Neural cell (in vitro differentiated cells): ENCODE data around the gene AFDN. TPM values are rescaled to one million over a fixed set of nuclear protein-coding genes. Genes with fewer than 3 reads are reported as not detected.

Source experiments
- H2AFZ ChIP-seq: fragments of 200-600, 300-800 bp; sonication (generic), shearing (Covaris generic); 2 replicates; pipeline ENCODE4 v1.6.0; 2014; ENCODE audit warnings: low read depth, mild to moderate bottlenecking, antibody characterized with exemption, low read length, moderate library complexity
- H3F3A ChIP-seq: fragments of 200-600 bp; shearing (Covaris generic); 2 replicates; pipeline ENCODE4 v1.6.1; 2016; ENCODE audit warnings: mild to moderate bottlenecking, moderate library complexity, mixed read lengths, antibody characterized with exemption, low read length; ENCODE audit not compliant: insufficient read depth, poor library complexity, severe bottlenecking
- H3K27ac ChIP-seq: fragments of 200-600, 300-800 bp; sonication (generic), shearing (Covaris generic); 2 replicates; pipeline ENCODE4 v1.5.1; 2014; ENCODE audit warnings: mild to moderate bottlenecking, low read length, moderate library complexity
- H3K27me3 ChIP-seq: fragments of 300-800, 200-600 bp; sonication (generic), shearing (Covaris generic); 2 replicates; pipeline ENCODE4 v1.6.0; 2014; ENCODE audit warnings: mild to moderate bottlenecking, low read depth, low read length, moderate library complexity; ENCODE audit not compliant: insufficient read depth
- H3K36me3 ChIP-seq: fragments of 300-800, 200-600 bp; sonication (generic), shearing (Covaris generic); 2 replicates; pipeline ENCODE4 v1.5.1; 2014; ENCODE audit warnings: mild to moderate bottlenecking, antibody characterized with exemption, low read length, moderate library complexity; ENCODE audit not compliant: insufficient read depth
- H3K4me2 ChIP-seq: fragments of 300-800, 200-600 bp; sonication (generic), shearing (Covaris generic); 2 replicates; pipeline ENCODE4 v1.6.0; 2014; ENCODE audit warnings: mild to moderate bottlenecking, low read length
- H3K4me3 ChIP-seq: fragments of 300-800, 200-600 bp; sonication (generic), shearing (Covaris generic); 2 replicates; pipeline ENCODE4 v1.5.1; 2014; ENCODE audit warnings: mild to moderate bottlenecking, low read length, moderate library complexity
- H3K79me2 ChIP-seq: fragments of 200-600 bp; shearing (Covaris generic); replicated peaks from 2 replicates; pipeline ENCODE4 v1.6.0; 2014; ENCODE audit warnings: mild to moderate bottlenecking, low read length, moderate library complexity; ENCODE audit not compliant: insufficient read depth
- H3K9ac ChIP-seq: fragments of 300-800, 200-600 bp; sonication (generic), shearing (Covaris generic); 2 replicates; pipeline ENCODE4 v1.6.1; 2016; ENCODE audit warnings: mild to moderate bottlenecking, low read length, mixed read lengths
- H3K9me2 ChIP-seq: fragments of 200-600 bp; shearing (Covaris generic); 2 replicates; pipeline ENCODE4 v1.6.1; 2016; ENCODE audit warnings: mild to moderate bottlenecking, low read length, mixed read lengths; ENCODE audit not compliant: insufficient read depth
- H3K9me3 ChIP-seq: fragments of 200-600, 300-800 bp; sonication (generic), shearing (Covaris generic); 2 replicates; pipeline ENCODE4 v1.6.1; 2016; ENCODE audit warnings: mild to moderate bottlenecking, mixed run types, low read length, moderate library complexity, mixed read lengths
- H4K20me1 ChIP-seq: fragments of 200-600 bp; shearing (Covaris generic); 2 replicates; pipeline ENCODE4 v1.6.1; 2016; ENCODE audit warnings: mild to moderate bottlenecking, mixed run types; ENCODE audit not compliant: insufficient read depth
- CTCF ChIP-seq: fragments of 450-650 bp; IDR thresholded peaks from 2 replicates; pipeline ENCODE4 v1.5.1; 2014; ENCODE audit warnings: antibody characterized with exemption, mild to moderate bottlenecking, moderate library complexity; ENCODE audit not compliant: poor library complexity, severe bottlenecking
- EP300 ChIP-seq: fragments of 450-650 bp; conservative IDR thresholded peaks from 2 replicates; pipeline ENCODE4 v1.6.1; 2014; ENCODE audit warnings: antibody characterized with exemption, mild to moderate bottlenecking, moderate library complexity; ENCODE audit not compliant: poor library complexity, severe bottlenecking
- EZH2 ChIP-seq: fragments of 200-600, 300-800 bp; shearing (Covaris generic), sonication (generic); IDR thresholded peaks from 2 replicates; pipeline ENCODE4 v1.6.1; 2014; ENCODE audit warnings: antibody characterized with exemption, low read length, borderline replicate concordance, mild to moderate bottlenecking; ENCODE audit not compliant: insufficient read depth, poor library complexity, severe bottlenecking
- MXI1 ChIP-seq: fragments of 450-650 bp; conservative IDR thresholded peaks from 2 replicates; pipeline ENCODE4 v1.6.1; 2014; ENCODE audit warnings: antibody characterized with exemption, mild to moderate bottlenecking; ENCODE audit not compliant: poor library complexity, severe bottlenecking
- POLR2AphosphoS5 ChIP-seq: IDR thresholded peaks from 2 replicates; pipeline ENCODE4 v1.6.1; 2012
- RAD21 ChIP-seq: fragments of 450-650 bp; conservative IDR thresholded peaks from 2 replicates; pipeline ENCODE4 v1.6.1; 2014; ENCODE audit warnings: antibody characterized with exemption, mild to moderate bottlenecking, moderate library complexity
- SMC3 ChIP-seq: fragments of 450-650 bp; conservative IDR thresholded peaks from 2 replicates; pipeline ENCODE4 v1.6.1; 2014; ENCODE audit warnings: antibody characterized with exemption, mild to moderate bottlenecking, moderate library complexity; ENCODE audit not compliant: poor library complexity
- TAF1 ChIP-seq: IDR thresholded peaks from 2 replicates; pipeline ENCODE4 v1.6.1; 2012; ENCODE audit warnings: low read depth
- polyA plus RNA-seq: library from polyadenylated mRNA; depleted of rRNA; stranded (reverse); fragments of >200 nt; gene quantifications from 2 replicates; pipeline ENCODE4 v1.2.3, GENCODE V29; 2014
- TF ChIP-seq, protein P1 (sequence below): IDR thresholded peaks from 2 replicates; pipeline ENCODE4 v1.6.1; 2012; ENCODE audit warnings: borderline replicate concordance

The AFDN gene
- polyA plus RNA-seq, 1 donor from 2014 or later = 193 TPM

- H3K4me2 ChIP-seq = no peak overlapping the region
- no peaks in the 10 kb centered on the region for H4K20me1 ChIP-seq
- peaks cover 100% of the 10 kb centered on the region for H3K79me2 ChIP-seq
Observed at GRCh38 chr6:167856999-167857660, 30.4 kb downstream of the AFDN start.

DNA sequence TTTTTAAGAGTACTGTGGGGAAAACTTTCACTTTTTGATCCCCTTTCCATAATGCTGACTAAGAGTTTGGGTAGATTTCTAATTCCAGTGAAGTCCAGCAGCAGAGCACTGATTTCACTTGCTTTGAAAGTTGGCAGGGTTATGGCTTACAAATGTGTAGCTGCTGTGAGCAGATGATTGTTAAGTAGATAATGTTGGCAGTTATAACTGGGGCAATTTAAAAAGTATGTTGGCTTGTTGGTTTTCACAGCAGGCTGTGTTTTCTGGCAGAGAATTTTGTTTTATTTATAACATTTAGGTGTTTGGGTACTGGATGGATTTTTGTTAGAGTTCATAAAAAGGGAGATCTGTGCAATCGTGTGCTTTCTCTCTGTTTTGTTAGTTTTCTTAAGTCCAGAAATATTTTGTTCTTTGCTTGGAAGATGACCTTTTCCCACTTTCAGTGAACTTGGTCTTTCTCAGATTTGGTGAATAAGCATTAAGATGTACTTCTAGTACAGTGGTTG lies 31.4 kb downstream of the AFDN start:
- H3K36me3 ChIP-seq = no peaks in the 10 kb centered on the region
- H3K9ac ChIP-seq = no peak overlapping the region
- no peaks in the 10 kb centered on the region for H4K20me1 ChIP-seq
- peaks cover 100% of the 10 kb centered on the region for H3K79me2 ChIP-seq
- H3K27ac ChIP-seq = no peak overlapping the region
- H3K27me3 ChIP-seq = no peaks in the 10 kb centered on the region
- no peak overlapping the region for H2AFZ ChIP-seq
- no peaks in the 10 kb centered on the region for H3K9me3 ChIP-seq
- no peaks in the 10 kb centered on the region for H3F3A ChIP-seq
- H3K4me3 ChIP-seq = no peak overlapping the region
- no peak overlapping the region for H3K4me2 ChIP-seq
- no peaks in the 10 kb centered on the region for H3K9me2 ChIP-seq
- no peak for TF ChIP-seq POLR2AphosphoS5
- TF ChIP-seq EZH2 = no peak
- TF ChIP-seq RAD21 = no peak
- TF ChIP-seq, protein P1, sequence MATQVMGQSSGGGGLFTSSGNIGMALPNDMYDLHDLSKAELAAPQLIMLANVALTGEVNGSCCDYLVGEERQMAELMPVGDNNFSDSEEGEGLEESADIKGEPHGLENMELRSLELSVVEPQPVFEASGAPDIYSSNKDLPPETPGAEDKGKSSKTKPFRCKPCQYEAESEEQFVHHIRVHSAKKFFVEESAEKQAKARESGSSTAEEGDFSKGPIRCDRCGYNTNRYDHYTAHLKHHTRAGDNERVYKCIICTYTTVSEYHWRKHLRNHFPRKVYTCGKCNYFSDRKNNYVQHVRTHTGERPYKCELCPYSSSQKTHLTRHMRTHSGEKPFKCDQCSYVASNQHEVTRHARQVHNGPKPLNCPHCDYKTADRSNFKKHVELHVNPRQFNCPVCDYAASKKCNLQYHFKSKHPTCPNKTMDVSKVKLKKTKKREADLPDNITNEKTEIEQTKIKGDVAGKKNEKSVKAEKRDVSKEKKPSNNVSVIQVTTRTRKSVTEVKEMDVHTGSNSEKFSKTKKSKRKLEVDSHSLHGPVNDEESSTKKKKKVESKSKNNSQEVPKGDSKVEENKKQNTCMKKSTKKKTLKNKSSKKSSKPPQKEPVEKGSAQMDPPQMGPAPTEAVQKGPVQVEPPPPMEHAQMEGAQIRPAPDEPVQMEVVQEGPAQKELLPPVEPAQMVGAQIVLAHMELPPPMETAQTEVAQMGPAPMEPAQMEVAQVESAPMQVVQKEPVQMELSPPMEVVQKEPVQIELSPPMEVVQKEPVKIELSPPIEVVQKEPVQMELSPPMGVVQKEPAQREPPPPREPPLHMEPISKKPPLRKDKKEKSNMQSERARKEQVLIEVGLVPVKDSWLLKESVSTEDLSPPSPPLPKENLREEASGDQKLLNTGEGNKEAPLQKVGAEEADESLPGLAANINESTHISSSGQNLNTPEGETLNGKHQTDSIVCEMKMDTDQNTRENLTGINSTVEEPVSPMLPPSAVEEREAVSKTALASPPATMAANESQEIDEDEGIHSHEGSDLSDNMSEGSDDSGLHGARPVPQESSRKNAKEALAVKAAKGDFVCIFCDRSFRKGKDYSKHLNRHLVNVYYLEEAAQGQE = no peak
- TF ChIP-seq SMC3 = no peak
- TF ChIP-seq CTCF = no peak
- no peak for TF ChIP-seq EP300
- TF ChIP-seq TAF1 = no peak

More at GRCh38 chr6:167856999-167857660, 30.4 kb downstream of the AFDN start:
- TF ChIP-seq TAF1 (no peak), EP300 (no peak), EZH2 (no peak), POLR2AphosphoS5 (no peak), SMC3 (no peak), CTCF (no peak), RAD21 (no peak), MXI1 (no peak)
- TF ChIP-seq, protein P1 = no peak
- H3K9ac ChIP-seq = no peak overlapping the region
- no peaks in the 10 kb centered on the region for H3K27me3 ChIP-seq
- no peak overlapping the region for H3K4me3 ChIP-seq
- no peaks in the 10 kb centered on the region for H3K36me3 ChIP-seq
- no peaks in the 10 kb centered on the region for H3K9me3 ChIP-seq
- no peak overlapping the region for H3K27ac ChIP-seq
- H3K9me2 ChIP-seq = no peaks in the 10 kb centered on the region
- H3F3A ChIP-seq = no peaks in the 10 kb centered on the region
- H2AFZ ChIP-seq = no peak overlapping the region
